ENCODE data around the gene ZFYVE26.

The ZFYVE26 gene

DNA sequence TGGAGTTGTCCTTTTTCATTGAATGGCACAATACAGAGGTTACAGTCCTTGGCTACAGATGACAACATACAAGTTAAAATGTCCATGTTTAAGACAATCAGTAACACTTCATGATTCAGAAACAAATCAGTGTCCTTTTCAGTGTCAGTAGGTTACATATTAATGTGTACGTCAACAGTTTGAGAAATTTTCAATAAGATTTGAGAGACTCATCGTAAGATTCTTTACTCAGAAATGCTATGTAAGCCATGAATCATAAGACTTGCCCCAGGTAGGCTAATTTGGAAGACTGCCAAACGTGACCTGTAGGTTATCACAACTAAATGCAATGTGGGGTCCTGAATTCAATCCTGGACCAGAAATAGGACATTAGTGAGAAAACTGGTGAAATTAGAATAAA, 111.2 kb downstream of the ZFYVE26 start:
- DNase-seq (ENCODE audit: low read depth): no peak

DNA sequence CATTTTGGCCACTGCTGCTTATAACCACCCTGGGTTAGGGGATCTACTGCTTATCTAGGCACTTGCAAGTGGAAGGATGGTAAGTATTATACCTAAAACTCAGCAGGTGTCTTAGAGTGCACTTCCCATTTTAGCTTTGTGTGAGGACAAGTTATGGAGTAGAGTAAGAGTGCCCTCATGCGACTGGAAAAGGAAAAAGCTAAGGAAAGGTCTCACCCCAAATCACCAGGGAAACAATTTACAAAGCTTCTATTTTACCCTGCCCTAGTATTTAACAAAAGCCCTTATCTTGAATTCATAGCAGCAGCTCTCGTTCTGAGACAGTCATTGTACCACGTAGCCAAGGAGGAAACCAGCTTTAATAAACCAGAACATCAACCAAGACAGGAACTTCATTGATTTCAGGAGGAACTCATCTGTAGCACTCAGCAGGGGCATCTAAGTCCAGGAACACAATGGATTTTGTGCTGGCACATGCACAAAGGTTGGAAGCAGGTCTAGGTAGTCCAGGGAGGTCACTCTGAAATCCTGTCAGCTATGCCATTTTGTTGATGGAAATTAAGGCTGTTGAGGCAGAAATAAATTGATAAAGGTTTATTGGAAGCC, 111.8 kb downstream of the ZFYVE26 start:
- DNase-seq (ENCODE audit: low read depth): peak; percentile 71

DNA sequence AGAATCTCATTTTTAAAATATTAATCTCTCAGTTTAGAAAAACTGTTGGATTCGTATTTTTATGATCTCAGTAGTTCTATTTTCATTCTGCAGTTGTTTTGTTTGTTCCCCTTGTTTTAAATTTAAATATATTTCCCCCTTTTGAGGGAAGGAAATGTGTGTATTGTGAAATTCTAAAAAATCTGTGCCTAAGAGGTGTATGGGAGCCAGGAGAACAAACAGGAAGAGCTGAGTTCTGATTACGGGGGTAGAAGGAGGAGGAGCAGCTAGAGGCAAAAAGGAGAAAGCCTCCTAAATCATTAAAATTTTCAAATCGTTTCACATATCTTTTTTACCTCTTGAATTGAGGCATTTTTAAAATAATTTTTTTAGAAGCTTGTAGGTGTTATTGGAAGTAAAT, 112.4 kb downstream of the ZFYVE26 start:
- no peak for DNase-seq (ENCODE audit: low read depth)

DNA sequence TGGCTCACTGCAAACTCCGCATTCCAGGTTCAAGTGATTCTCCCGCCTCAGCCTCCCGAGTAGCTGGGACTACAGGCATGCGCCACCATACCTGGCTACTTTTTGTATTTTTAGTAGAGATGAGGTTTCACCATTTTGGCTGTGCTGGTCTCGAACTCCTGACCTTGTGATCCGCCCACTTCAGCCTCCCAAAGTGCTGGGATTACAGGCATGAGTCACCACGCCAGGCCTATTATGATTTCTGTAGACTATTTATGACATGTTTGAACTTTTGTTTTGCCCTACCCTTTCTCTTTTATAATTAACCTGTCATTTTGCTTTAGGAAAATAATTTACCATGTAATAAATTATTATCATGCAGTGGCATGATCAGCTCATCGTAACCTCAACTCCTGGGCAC, 114.9 kb downstream of the ZFYVE26 start, which contains the start of gene RDH12:
Gene RDH12, plus strand, starts transcription at position 395 of the 400 bp plus-strand sequence. CDS start 20,757 bp downstream, outside the sequence.
- peak; percentile 17 for DNase-seq (ENCODE audit: low read depth)

DNA sequence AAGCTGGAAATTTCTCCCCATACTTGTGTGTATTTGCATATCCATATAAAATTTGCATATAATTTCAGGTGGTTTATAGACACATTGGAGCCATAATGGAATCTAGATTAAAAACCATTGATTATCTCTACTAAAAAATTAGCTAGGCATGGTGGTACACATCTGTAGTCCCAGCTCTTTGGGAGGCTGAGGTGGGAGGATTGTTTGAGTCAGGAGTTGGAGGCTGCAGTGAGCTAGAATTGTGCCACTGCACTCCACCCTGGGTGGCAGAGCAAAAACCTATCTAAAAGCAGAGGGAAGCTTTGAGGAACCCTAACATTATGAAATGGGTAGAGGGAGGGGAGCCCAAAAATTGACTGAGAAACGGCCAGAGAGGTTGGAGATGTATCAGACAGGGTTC, 118.2 kb downstream of the ZFYVE26 start:
- no peak for DNase-seq (ENCODE audit: low read depth)

DNA sequence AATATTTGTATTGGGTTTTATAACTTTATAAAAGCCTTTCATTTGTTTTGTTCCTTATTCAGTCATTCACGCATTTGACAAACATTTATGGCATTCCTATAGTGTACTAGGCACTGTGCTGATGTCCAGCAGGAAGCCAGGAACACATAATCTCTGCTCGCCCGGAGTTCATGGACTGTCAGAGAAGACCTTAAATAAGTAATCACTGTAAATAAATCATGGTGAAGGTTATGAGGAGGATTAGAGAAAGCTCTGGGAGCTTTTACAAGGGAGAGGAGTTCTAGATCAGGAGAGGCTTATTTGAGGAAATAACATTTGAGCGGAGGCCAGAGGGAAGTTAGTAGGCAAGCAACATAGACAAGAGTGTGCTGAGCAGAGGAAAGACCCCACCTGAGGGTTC, 119.4 kb downstream of the ZFYVE26 start:
- no peak for DNase-seq (ENCODE audit: low read depth)
